Trophoblast cell (in vitro differentiated cells and primary cell): Measurements from ENCODE around the gene DNAH10.
"Not testable (repeated sequence)": the region's sequence is repeated elsewhere in the genome, so short reads cannot be mapped to it uniquely, and the experiment has no call there.

Experiments
- DNase-seq, 2 donors: peaks; one replicate each; pipeline ENCODE4 v3.0.0-alpha.2; 2016
- H2AFZ ChIP-seq: 2 replicates; pipeline ENCODE4 v1.6.1; 2013; ENCODE audit warnings: low read length, moderate library complexity, mild to moderate bottlenecking; ENCODE audit not compliant: insufficient read depth, poor library complexity
- H2AK5ac ChIP-seq: 2 replicates; pipeline ENCODE4 v1.6.1; 2013; ENCODE audit warnings: mild to moderate bottlenecking, low read length
- H2BK120ac ChIP-seq: 2 replicates; pipeline ENCODE4 v1.6.1; 2013; ENCODE audit warnings: low read length, mild to moderate bottlenecking, moderate library complexity; ENCODE audit not compliant: insufficient read depth, poor library complexity
- H2BK12ac ChIP-seq: 2 replicates; pipeline ENCODE4 v1.6.1; 2013; ENCODE audit warnings: mild to moderate bottlenecking, low read length, moderate library complexity
- H2BK5ac ChIP-seq: 2 replicates; pipeline ENCODE4 v1.6.1; 2013; ENCODE audit warnings: low read length, low read depth, moderate library complexity, mild to moderate bottlenecking; ENCODE audit not compliant: poor library complexity
- H3K14ac ChIP-seq: 2 replicates; pipeline ENCODE4 v1.6.1; 2013; ENCODE audit warnings: mild to moderate bottlenecking, low read length
- H3K18ac ChIP-seq: 2 replicates; pipeline ENCODE4 v1.6.1; 2013; ENCODE audit warnings: mild to moderate bottlenecking, low read length
- H3K23ac ChIP-seq: 2 replicates; pipeline ENCODE4 v1.6.1; 2013; ENCODE audit warnings: low read length
- H3K27ac ChIP-seq: 2 replicates; pipeline ENCODE4 v1.5.1; 2013; ENCODE audit warnings: low read depth, mild to moderate bottlenecking, inconsistent platforms, low read length, moderate library complexity
- H3K27me3 ChIP-seq: 2 replicates; pipeline ENCODE4 v1.6.1; 2013; ENCODE audit warnings: inconsistent platforms, mild to moderate bottlenecking, low read length, moderate library complexity; ENCODE audit not compliant: insufficient read depth
- H3K36me3 ChIP-seq, 2 experiments: 1 replicate in 1 of 2; 2 replicates in 1 of 2; pipeline ENCODE4 v1.6.1; 2013; ENCODE audit warnings: low read length in 2 of 2, mild to moderate bottlenecking in 2 of 2, moderate library complexity in 1 of 2; ENCODE audit not compliant: insufficient read depth in 2 of 2, control insufficient read depth in 1 of 2
- H3K4ac ChIP-seq: 2 replicates; pipeline ENCODE4 v1.6.1; 2013; ENCODE audit warnings: low read depth, mild to moderate bottlenecking, low read length, moderate library complexity
- H3K4me1 ChIP-seq, 2 experiments: 1 replicate in 1 of 2; 2 replicates in 1 of 2; pipeline ENCODE4 v1.6.1; 2013; ENCODE audit warnings: low read length in 2 of 2, mild to moderate bottlenecking in 2 of 2, moderate library complexity in 1 of 2; ENCODE audit not compliant: insufficient read depth in 2 of 2, control insufficient read depth in 1 of 2
- H3K4me2 ChIP-seq: 2 replicates; pipeline ENCODE4 v1.6.1; 2013; ENCODE audit warnings: inconsistent platforms, mild to moderate bottlenecking, low read length, moderate library complexity
- H3K4me3 ChIP-seq: 2 replicates; pipeline ENCODE4 v1.5.1; 2013; ENCODE audit warnings: mild to moderate bottlenecking, low read depth, low read length, inconsistent platforms
- H3K79me1 ChIP-seq: one replicate; pipeline ENCODE4 v1.6.1; 2013; ENCODE audit warnings: low read length
- H3K79me2 ChIP-seq: 2 replicates; pipeline ENCODE4 v1.6.1; 2013; ENCODE audit warnings: low read length, mild to moderate bottlenecking; ENCODE audit not compliant: control insufficient read depth, insufficient read depth, poor library complexity
- H3K9ac ChIP-seq: 2 replicates; pipeline ENCODE4 v1.6.1; 2013; ENCODE audit warnings: mild to moderate bottlenecking, low read length
- H3K9me3 ChIP-seq: 2 replicates; pipeline ENCODE4 v1.6.1; 2013; ENCODE audit warnings: low read depth, mild to moderate bottlenecking, control low read depth, inconsistent platforms, low read length; ENCODE audit not compliant: insufficient read depth
- H4K12ac ChIP-seq: 2 replicates; pipeline ENCODE4 v1.6.1; 2013; ENCODE audit warnings: low read depth, mild to moderate bottlenecking, low read length, moderate library complexity
- H4K8ac ChIP-seq: 2 replicates; pipeline ENCODE4 v1.6.1; 2013; ENCODE audit warnings: low read depth, mild to moderate bottlenecking, low read length, moderate library complexity
- H4K91ac ChIP-seq: one replicate; pipeline ENCODE4 v1.6.1; 2013; ENCODE audit warnings: low read depth, mild to moderate bottlenecking, low read length, moderate library complexity
- WGBS: extraction: QIAGEN DNeasy Blood & Tissue Kit; methylation state at CpG from one replicate; pipeline ENCODE4 v1.1.7; 2013; ENCODE audit warnings: missing lambda C conversion rate; ENCODE audit not compliant: insufficient read length, insufficient coverage; ENCODE audit errors: extremely low coverage; 5-methylcytosine and 5-hydroxymethylcytosine counted together

Gene DNAH10

DNA sequence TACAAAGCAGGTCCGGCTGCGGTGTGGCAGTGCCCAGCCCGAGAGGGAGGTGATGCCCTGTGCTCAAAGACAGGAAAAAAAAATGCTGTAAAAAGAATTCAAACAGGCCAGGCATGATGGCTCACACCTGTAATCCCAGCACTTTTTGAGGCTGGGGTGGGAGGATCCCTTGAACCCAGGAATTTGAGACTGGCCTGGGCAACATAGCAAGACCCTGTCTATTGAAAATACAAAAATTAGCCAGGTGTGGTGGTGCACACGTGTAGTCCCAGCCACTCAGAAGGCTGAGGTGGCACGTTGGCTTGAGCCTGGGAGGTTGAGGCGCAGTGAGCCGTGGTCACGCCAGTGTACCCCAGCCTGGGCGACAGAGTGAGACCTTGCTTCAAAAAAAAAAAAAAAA, 26.4 kb downstream of the DNAH10 start:
- Histone ChIP-seq H2BK5ac (no peak overlapping the region), H3K36me3 (no peaks in the 10 kb centered on the region), H3K14ac (no peak overlapping the region), H3K27ac (no peak overlapping the region), H2BK12ac (no peak overlapping the region), H3K9me3 (peaks cover 1% of the 10 kb centered on the region), H4K8ac (no peak overlapping the region), H3K23ac (no peak overlapping the region), H2BK120ac (no peak overlapping the region), H3K4me3 (no peak overlapping the region), H3K4me2 (no peak overlapping the region), H3K4ac (no peak overlapping the region), H3K9ac (no peak overlapping the region), H3K18ac (no peak overlapping the region), H3K27me3 (no peaks in the 10 kb centered on the region), H2AFZ (no peak overlapping the region), H3K79me2 (no peaks in the 10 kb centered on the region), H4K91ac (no peak overlapping the region), H4K12ac (no peak overlapping the region), H3K4me1 (no peaks in the 10 kb centered on the region), H3K79me1 (no peaks in the 10 kb centered on the region), H2AK5ac (no peak overlapping the region)
- WGBS = no CpG with 5 or more reads among the region's 9 CpGs
- no peak for DNase-seq

GRCh38 chr12:123789422-123789821, 27.3 kb downstream of the DNAH10 start:
- not testable (repeated sequence) for H2BK12ac ChIP-seq, H2BK120ac ChIP-seq, H3K9ac ChIP-seq, H3K14ac ChIP-seq, H4K8ac ChIP-seq, H3K4me1 ChIP-seq, H3K18ac ChIP-seq, H3K79me2 ChIP-seq, H3K4me3 ChIP-seq, H3K23ac ChIP-seq, H3K79me1 ChIP-seq, H2AFZ ChIP-seq, H3K4ac ChIP-seq, H4K12ac ChIP-seq, H3K4me2 ChIP-seq, DNase-seq, H3K9me3 ChIP-seq, H3K36me3 ChIP-seq, H2BK5ac ChIP-seq, H2AK5ac ChIP-seq, H4K91ac ChIP-seq, H3K27me3 ChIP-seq, H3K27ac ChIP-seq
- no CpG with 5 or more reads among the region's 8 CpGs for WGBS

DNA sequence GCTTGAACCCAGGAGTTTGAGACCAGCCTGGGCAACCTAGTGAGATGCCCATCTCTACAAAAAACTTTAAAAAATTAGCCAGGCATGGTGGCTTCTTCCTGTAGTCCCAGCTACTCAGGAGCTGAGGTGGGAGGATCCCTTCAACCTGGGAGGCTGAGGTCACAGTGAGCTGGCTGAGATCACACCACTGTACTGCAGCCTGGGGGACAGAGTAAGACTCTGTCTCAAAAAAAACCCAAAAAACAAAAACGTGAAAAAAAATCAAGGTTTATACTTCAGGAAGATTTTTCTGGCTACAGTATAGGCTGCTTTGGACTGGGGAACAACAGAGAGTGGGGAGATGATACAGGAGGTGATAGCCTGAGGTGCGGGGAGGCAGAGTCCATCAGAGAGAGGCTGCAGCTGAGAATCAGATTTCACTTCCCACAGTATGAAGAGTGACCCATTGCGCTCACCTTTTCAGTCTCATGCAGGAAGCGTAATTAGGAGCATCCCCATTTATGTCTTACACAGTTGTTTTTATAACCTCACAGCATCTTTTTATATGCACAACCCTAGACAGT, 28.9 kb downstream of the DNAH10 start:
- Histone ChIP-seq H3K79me1 (no peaks in the 10 kb centered on the region), H3K4ac (no peak overlapping the region), H3K79me2 (no peaks in the 10 kb centered on the region), H3K27me3 (no peaks in the 10 kb centered on the region), H3K14ac (no peak overlapping the region), H4K8ac (no peak overlapping the region), H3K27ac (no peak overlapping the region), H3K9ac (no peak overlapping the region), H3K4me3 (no peak overlapping the region), H2BK5ac (no peak overlapping the region), H2AK5ac (no peak overlapping the region), H4K12ac (no peak overlapping the region), H3K9me3 (no peaks in the 10 kb centered on the region), H3K4me1 (no peaks in the 10 kb centered on the region), H2BK120ac (no peak overlapping the region), H2BK12ac (no peak overlapping the region), H3K4me2 (no peak overlapping the region), H2AFZ (no peak overlapping the region), H3K23ac (no peak overlapping the region), H4K91ac (no peak overlapping the region), H3K18ac (no peak overlapping the region), H3K36me3 (no peaks in the 10 kb centered on the region)
- DNase-seq = no peak
- no CpG with 5 or more reads among the region's 4 CpGs for WGBS

- Histone ChIP-seq H3K4ac (no peak overlapping the region), H4K8ac (no peak overlapping the region), H2BK12ac (no peak overlapping the region), H3K18ac (no peak overlapping the region), H3K79me1 (no peaks in the 10 kb centered on the region), H4K91ac (no peak overlapping the region), H3K9ac (no peak overlapping the region), H3K9me3 (peaks cover 2% of the 10 kb centered on the region), H3K36me3 (no peaks in the 10 kb centered on the region), H3K27me3 (no peaks in the 10 kb centered on the region), H3K4me2 (no peak overlapping the region), H3K14ac (no peak overlapping the region), H2AFZ (no peak overlapping the region), H3K79me2 (no peaks in the 10 kb centered on the region), H2BK120ac (no peak overlapping the region), H3K4me1 (no peaks in the 10 kb centered on the region), H2BK5ac (no peak overlapping the region), H3K23ac (no peak overlapping the region), H3K27ac (no peak overlapping the region), H2AK5ac (no peak overlapping the region), H4K12ac (no peak overlapping the region), H3K4me3 (no peak overlapping the region)
- no CpG with 5 or more reads among the region's 7 CpGs for WGBS
- no peak for DNase-seq
Measured at GRCh38 chr12:123794027-123794426, 31.9 kb downstream of the DNAH10 start.
